Kidney glomerular epithelial cell (primary cell): ENCODE results near the gene DDA1.
"Not testable (repeated sequence)": the region's sequence is repeated elsewhere in the genome, so short reads cannot be mapped to it uniquely, and the experiment has no call there.

Source experiments
- DNase-seq: peaks from one replicate; lab custom pipeline; 2025; lab: John Stamatoyannopoulos, UW

DDA1 gene

DNA sequence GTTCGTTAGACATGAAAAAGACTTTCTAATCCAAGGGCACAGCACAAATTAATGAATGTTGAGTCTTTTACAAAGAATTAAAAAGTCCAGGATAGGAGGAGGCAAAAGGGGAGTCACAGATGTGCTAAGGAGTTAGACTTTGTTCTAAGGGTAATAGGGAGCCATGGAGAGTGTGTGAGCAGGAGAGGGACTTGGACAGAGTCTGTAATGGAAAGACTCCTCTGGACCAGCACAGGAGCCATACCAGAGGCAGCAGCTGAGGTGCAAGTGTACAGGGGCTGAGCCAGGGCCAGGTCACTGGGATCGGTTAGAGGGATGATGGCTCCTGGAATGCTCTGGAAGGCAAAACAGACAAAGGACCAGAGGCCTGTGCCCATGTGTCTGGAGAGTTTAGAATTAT is 38.5 kb downstream of the DDA1 start:
- no peak for DNase-seq

DNA sequence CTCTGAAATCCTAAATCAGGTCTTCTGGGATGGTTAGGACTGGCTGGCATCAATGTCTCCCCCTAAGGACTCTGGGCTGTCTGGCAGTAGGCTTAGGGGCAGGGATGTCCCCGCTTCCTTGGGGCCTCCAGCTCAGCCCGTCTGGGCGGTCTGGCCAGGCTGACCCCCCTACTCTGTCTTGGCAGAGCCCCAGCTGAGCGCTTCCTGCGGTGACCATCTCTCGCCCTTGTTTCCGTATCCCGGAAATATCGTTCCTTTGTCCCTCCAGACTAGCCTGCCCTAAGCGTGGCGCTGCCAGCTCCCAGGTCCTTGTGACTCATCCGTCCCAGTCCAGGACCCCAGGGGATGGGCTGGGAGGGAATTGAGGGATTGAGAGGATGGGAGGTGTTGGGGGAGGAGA is 39.3 kb downstream of the DDA1 start:
- no peak for DNase-seq

DNA sequence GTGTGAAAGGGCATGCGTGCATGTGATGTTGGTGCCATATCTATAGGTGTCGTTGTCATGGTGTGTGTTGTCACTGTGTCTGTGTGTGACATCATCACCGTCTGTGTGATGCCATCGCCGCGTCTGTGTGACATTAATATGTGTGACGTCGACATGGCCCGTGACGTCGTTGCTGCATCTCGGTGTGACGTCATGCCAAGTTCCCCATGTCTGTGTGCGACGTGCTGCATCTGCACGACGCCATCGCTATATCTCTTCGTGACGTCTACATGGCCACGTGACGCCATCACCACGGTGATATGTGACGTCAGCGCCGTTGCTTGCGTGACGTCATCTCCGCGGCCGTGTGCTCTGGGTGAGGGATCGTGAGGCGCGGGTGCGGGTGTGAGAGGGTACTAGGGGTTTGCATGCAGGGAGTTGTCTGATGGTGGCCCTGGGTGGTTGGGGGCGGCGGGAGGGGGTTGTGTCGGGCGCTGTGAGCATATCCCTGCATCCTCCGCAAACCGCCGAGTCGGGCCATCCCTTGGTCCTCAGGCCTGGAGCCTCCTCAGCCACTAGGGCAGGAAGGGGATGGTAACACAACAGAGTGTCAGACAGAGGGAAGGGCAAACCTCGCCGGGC is 42.6 kb downstream of the DDA1 start:
- no peak for DNase-seq

DNA sequence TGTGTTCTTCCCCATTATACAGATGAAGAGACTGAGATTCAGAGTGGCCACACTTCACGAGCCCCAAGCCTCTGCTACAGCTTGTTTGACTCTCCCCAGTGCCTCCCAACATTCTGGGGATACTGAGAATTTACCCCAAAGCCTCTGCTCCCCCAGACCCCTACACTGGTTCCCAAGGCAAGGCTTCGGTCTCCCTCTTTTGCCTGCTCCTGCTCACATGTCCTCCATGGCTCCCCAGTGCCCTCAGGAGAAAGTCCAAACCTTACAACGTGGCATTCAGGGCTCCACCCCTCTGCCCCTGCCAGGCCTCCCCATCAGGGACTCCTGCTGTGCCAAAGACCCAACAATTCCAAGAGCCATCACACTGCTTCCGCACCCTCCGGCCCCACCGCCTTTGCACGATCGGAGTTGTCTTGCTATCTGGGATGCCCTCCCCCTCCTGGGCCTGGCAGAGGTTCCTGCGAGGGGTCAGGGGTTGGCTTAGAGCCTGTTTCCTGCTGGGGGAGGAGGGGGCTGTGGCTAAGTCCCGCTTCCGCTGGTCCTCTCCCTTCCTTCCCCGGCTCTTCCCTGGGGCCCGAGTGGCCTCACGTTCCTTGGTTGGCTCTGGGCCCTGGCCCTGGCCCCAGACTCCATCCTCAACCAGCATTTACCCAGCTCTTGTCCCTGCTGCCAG is 43.4 kb downstream of the DDA1 start:
- no peak for DNase-seq

DNA sequence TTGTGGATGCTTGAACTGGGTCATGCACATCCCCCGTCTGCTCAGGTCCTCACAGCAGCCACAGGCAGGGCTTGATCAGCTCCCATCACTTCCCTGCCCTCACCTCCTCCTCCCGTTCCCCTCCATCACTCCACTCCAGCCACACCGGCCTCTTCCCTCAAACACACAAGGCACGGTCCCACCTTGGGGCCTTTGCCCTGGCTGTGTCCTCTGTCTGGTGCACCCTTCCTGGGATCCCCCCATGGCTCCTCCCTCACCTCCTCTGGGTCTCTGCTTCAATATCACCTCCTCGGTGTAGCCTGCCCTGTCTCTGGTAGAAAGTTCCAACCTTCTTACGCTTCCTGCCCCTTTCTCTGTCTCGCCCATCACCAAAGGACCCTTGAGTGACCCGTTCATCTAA is 44.0 kb downstream of the DDA1 start:
- no peak for DNase-seq

DNA sequence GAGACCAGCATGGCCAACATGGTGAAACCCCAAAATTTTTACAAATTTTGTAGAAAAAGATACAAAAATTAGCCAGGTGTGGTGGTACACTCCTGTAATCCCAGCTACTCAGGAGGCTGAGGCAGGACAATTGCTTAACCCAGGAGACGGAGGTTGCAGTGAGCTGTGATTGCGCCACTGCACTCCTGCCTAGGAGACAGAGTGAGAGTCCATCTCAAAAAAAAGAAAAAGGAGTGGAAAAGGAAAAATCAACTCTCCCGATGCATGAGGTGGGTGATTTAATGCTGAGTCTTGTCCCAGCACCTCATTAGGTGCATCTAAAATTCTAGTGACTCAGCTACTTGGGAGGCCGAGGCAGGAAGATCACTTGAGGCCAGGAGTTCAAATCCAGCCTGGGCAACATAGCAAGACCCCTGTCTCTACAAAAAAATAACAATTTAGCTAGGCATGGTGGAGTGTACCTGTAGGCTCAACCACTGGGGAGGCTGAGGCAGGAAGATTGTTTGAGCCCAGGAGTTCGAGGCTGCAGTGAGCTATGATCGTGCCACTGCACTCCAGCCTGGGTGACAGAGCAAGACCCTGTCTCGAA is 47.8 kb downstream of the DDA1 start:
- no peak for DNase-seq

DNA sequence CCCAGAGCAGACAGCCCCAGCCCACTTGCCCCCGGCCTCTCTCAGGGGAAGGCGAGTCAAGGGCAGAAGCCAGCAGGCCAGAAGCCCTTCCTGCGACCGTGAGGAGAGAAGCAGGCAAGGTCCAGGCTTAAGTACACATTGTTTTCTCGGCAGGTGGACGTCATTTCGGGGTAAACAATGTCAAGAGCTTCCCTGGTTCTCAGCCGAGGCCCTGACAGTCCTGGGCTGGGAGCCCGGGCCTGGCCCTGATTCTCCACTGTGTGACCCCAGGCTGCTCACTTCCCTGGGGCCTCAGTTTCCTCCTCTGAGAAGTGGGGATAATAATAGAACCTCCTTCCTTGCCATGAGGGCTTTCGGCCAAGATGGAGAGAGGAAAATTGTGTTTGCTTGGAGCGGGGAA is 48.4 kb downstream of the DDA1 start:
- no peak for DNase-seq

DNA sequence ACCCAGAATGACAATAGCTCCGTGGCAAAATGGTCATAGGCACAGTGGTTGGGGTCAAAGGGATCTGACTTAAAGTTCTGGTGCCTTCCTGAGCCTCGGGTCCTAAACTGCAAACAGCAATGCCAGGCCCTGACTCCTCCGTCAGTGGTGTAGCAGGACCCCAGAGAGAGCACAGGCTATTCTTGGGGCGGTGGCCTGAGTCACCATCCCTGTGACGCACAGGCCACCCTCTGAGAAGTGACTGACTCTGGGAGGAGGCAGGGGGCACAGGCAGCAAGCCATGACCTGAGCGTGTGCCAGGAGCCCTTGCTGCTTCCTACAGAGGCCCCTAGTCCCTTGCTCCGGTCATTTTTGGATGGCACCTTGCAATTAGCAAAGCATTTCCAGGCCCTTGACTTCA is 49.0 kb downstream of the DDA1 start:
- no peak for DNase-seq

DNA sequence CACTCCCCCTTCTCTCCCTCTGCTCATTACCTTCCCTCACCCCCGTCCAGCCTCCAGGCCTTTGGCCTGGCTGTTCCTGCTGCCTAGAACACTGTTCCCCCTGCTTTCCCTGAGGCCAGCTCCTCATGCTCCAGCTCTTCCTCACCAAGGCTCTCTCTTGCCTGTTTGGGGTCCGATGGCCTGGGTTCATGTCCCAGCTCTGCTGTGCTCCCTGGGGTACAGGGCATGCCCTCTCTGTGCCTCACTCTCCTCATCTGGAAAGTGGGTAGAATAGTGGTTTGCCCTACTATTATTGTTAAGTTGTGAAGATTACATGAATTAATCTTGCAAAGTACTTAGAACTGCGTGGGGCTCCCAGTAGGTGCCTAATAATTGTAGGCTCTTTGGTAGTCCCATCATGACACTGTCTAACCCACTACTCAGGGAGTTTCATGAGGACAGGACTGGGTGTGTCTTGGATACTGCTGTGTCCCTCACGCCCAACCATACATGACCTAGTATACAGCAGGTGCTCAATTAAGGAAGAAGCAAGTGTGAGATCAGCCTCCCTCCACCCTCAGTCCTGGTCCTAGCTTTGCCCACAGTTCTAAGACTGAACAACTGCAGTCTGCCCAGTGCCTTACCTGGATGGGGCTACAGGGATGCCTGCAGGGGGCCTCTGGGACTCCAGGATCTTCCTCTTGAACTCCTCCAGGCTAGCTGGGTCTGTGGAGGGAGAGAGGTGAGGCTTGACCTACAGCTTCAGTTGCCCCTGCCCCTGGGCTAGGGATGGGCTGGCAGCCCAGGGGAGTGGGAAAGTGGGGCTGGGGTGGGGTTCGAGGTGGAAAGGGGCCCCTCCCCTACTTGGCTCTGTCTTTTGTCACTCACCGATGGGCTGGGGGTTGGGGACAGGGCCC is 50.8 kb downstream of the DDA1 start:
- no peak for DNase-seq

DNA sequence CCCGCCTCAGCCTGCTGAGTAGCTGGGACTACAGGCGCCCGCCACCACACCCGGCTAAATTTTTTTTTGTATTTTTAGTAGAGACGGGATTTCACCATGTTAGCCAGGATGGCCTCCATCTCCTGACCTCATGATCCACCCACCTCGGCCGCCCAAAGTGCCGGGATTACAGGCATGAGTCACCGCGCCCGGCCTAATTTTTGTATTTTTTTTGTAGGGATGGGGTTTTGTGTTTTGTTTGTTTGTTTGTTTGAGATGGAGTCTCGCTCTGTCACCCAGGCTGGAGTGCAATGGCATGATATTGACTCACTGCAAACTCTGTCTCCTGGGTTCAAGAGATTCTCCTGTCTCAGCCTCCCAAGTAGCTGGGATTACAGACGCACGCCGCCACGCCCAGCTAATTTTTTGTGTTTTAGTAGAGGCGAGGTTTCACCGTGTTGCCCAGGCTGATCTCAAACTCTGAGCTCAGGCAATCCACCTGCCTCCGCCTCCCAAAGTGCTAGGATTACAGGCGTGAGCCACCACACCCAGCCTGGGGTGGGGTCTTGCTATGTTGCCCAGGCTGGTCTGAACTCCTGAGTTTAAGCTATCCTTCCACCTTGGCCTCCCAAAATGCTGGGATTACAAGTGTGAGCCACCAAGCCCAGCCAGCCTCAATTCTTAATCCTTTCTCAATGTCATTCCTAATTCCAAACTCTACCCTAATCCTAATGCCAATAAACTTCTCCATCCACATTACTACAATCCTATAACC is 54.7 kb downstream of the DDA1 start:
- DNase-seq: not testable (repeated sequence)

DNA sequence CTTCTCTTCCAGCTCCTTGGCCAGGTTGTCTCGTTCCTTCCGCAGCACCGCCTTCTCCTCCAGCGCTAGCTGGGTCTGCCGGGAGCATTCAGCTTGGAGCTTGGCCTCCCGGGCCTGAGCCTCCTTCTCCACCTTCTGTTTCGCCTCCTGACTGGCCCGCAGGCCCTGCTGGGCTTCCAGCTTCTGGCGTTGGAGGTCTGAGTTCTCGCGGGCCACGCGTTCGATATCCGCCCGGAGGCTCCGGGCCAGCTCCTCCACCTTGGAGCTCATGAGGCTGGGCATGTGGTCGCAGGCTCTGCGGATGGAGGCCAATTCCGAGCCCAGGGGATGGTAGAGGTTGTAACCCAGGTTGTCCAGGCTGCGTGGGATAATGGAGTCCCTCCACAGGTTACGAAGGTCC is 56.0 kb downstream of the DDA1 start:
- no peak for DNase-seq

DNA sequence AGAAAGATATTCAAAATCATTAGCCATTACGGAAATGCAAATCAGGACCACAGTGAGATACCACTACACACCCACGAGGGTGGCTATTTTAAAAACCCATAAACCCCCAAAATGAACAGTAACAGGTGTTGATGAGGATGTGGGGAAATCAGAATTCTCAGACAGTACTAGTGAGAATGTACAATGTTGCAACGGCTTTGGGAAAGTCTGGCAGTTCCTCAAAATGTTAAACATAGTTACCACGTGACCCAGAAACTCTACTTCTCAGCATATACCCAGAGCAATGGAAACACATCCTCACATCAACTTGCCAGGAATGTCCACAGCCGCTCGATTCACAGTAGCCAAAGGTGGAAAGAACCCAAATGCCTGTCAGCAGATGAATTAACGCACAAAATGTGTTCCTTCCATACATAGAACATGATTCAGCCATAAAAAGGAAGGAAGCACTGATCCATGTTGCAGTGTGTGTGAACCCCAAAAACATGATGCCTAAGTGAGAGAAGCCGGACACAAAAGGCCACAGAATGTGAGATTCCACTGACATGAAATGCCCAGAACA is 60.7 kb downstream of the DDA1 start:
- no peak for DNase-seq
